ENCODE measurements around the gene TLR7. TPM values are rescaled to one million over a fixed set of nuclear protein-coding genes. Genes with fewer than 3 reads are reported as not detected.

TLR7 gene
- total RNA-seq, 6 experiments from 2014 or later = 0.10 to 0.58 (median 0.15) TPM

GRCh38 chrX:12844319-12844718 is 22.6 kb upstream of the TLR7 start:
- intact Hi-C loops (cut with DNase I) = no loop called here
- Histone ChIP-seq H3K4me3 (no peak overlapping the region), H3K4me1 (no peaks in the 10 kb centered on the region), H3K9me3 (no peaks in the 10 kb centered on the region), H3K27me3 (no peaks in the 10 kb centered on the region), H3K27ac (no peak overlapping the region), H3K36me3 (no peaks in the 10 kb centered on the region)
- DNase-seq (no peak), ATAC-seq (no peak)
- TF ChIP-seq CTCF (IDR thresholded peaks at IDR 0.05) = no peak
- TF ChIP-seq POLR2A (IDR thresholded peaks at IDR 0.05) = no peak
- 31% methylated on average over 3 of the region's 3 CpGs for WGBS (ENCODE audit: insufficient coverage, low coverage, low lambda C conversion rate, missing lambda C conversion rate)

GRCh38 chrX:12865359-12865758 is 1.5 kb upstream of the TLR7 start:
- no peaks in the 10 kb centered on the region for H3K36me3 ChIP-seq
- DNase-seq (no peak), ATAC-seq (peak in 1 of 4 donors; percentile 30)
- no peaks in the 10 kb centered on the region for H3K4me1 ChIP-seq
- no peak for TF ChIP-seq POLR2A (IDR thresholded peaks at IDR 0.05)
- TF ChIP-seq CTCF (IDR thresholded peaks at IDR 0.05) = no peak
- intact Hi-C loops (cut with DNase I) = no loop called here
- no peaks in the 10 kb centered on the region for H3K9me3 ChIP-seq
- H3K27me3 ChIP-seq = no peaks in the 10 kb centered on the region
- WGBS (ENCODE audit: insufficient coverage, low coverage, low lambda C conversion rate, missing lambda C conversion rate) = 23% methylated on average over 7 of the region's 7 CpGs
- no peak overlapping the region for H3K27ac ChIP-seq
- H3K4me3 ChIP-seq = no peak overlapping the region

- WGBS (ENCODE audit: insufficient coverage, low coverage, low lambda C conversion rate, missing lambda C conversion rate) = 53% methylated on average over 4 of the region's 4 CpGs
- H3K27me3 ChIP-seq = no peaks in the 10 kb centered on the region
- intact Hi-C loops (cut with DNase I) = no loop called here
- no peak for TF ChIP-seq POLR2A (IDR thresholded peaks at IDR 0.05)
- no peak for TF ChIP-seq CTCF (IDR thresholded peaks at IDR 0.05)
- no peaks in the 10 kb centered on the region for H3K4me1 ChIP-seq
- no peak overlapping the region for H3K4me3 ChIP-seq
- no peaks in the 10 kb centered on the region for H3K36me3 ChIP-seq
- ATAC-seq = no peak
- no peak for DNase-seq
- H3K27ac ChIP-seq = no peak overlapping the region
- H3K9me3 ChIP-seq = no peaks in the 10 kb centered on the region
Measured at GRCh38 chrX:12867685-12868084, 813 bp downstream of the TLR7 start.

- Histone ChIP-seq H3K27me3 (peaks cover 0 to 2% of the 10 kb centered on the region in 2 donors), H3K27ac (no peak overlapping the region), H3K4me3 (no peak overlapping the region), H3K9me3 (no peaks in the 10 kb centered on the region), H3K36me3 (no peaks in the 10 kb centered on the region), H3K4me1 (no peaks in the 10 kb centered on the region)
- ATAC-seq (no peak), DNase-seq (no peak)
- TF ChIP-seq CTCF (IDR thresholded peaks at IDR 0.05) (no peak), POLR2A (IDR thresholded peaks at IDR 0.05) (no peak)
- intact Hi-C loops (cut with DNase I) = no loop called here
- 59% methylated on average over 4 of the region's 4 CpGs for WGBS (ENCODE audit: insufficient coverage, low coverage, low lambda C conversion rate, missing lambda C conversion rate)
Measured at GRCh38 chrX:12868747-12869146, 1.9 kb downstream of the TLR7 start.

- no peak for DNase-seq
- no peak for ATAC-seq
- no peaks in the 10 kb centered on the region for H3K36me3 ChIP-seq
- TF ChIP-seq POLR2A (IDR thresholded peaks at IDR 0.05) (no peak), CTCF (IDR thresholded peaks at IDR 0.05) (no peak)
- 56% methylated on average over 6 of the region's 6 CpGs for WGBS (ENCODE audit: insufficient coverage, low coverage, low lambda C conversion rate, missing lambda C conversion rate)
- peaks cover 0 to 3% of the 10 kb centered on the region in 2 donors for H3K27me3 ChIP-seq
- no peak overlapping the region for H3K27ac ChIP-seq
- intact Hi-C loops (cut with DNase I) = no loop called here
- no peaks in the 10 kb centered on the region for H3K9me3 ChIP-seq
- H3K4me1 ChIP-seq = no peaks in the 10 kb centered on the region
- H3K4me3 ChIP-seq = no peak overlapping the region
Measured at GRCh38 chrX:12871257-12871656, 4.4 kb downstream of the TLR7 start.

All from right lobe of liver (tissue), 6 donors.